SIG-M5 (cell line): Measurements from ENCODE around the gene SIGLEC9.

ENCODE experiments used
- DNase-seq: peaks from one replicate; lab custom pipeline; 2025; lab: John Stamatoyannopoulos, UW

SIGLEC9 gene

GRCh38 chr19:51097166-51097738, 27.5 kb upstream of the SIGLEC9 start:
- no peak for DNase-seq

DNA sequence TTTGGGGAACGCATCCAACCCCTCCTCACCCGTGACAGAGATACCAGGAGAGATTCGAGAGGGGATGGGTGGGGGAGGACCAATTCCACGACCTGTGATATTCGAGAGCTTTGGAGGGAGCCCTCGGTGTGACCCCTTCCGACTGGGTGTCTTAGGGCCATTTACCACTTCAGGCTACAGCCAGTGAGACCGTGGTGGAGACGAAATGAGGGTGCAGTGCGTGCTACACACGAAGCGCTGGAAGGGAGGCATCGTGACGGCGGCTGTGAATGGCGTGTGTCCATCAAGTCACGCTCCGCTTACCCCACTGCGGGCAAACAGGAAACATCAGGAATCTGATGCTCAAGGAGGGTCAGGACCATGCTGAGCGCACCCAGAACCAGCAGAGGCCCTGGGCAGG, 26.9 kb upstream of the SIGLEC9 start:
- no peak for DNase-seq

DNA sequence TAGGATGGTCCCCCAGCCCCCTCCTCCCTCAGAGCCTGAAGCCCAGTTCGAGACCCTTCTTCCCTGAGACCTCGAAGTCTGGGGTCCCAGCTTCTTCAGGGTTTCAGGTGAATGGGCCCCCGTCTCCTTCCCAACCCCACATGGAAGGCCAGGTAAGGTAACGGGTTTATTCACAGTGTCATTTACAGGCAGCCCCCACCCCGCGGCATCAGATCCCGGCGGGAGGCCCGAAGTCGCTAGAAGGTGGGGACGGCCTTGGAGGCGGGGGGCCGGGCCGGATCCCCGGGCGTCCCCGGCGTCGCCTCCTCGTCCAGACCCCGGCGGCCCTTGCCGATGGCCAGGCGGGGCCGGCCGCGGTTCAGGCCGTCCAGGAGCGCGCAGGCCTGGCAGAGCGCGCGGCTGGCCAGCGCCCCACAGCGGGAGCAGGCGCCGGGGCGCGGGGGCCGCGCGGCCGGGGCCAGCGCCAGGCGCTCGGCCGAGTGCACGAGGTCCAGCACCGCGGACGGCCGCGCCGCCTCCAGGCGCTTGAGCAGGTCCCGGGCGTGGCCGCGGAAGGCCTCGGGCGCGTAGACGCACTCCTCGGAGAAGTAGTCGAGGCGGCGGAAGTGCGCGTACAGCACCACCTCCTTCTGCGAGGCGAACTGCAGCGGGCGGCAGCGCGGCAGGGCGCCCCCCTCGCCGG, 26.2 kb upstream of the SIGLEC9 start:
- DNase-seq: no peak

- DNase-seq: no peak
Measured at GRCh38 chr19:51099047-51099382, 25.7 kb upstream of the SIGLEC9 start.

DNA sequence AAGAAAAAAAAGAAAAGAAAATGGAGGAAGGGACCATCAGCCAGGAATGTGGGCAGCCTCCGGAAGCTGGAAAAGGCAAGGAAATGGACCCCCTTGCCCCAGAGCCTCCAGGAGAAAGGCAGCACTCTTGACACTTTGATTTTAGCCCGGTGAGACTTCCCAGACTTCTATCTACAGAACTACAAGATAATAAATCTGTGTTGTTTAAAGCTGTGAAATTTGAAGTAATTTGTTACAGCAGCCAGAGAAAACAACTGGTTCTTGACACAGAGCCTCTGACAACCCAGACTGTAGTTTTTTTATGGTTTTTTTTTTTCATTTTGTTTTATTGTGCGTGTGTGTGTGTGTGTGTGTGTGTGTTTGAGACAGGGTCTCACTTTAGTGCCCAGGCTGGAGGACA, 24.1 kb upstream of the SIGLEC9 start:
- no peak for DNase-seq

GRCh38 chr19:51101171-51101865, 23.4 kb upstream of the SIGLEC9 start:
- no peak for DNase-seq

DNA sequence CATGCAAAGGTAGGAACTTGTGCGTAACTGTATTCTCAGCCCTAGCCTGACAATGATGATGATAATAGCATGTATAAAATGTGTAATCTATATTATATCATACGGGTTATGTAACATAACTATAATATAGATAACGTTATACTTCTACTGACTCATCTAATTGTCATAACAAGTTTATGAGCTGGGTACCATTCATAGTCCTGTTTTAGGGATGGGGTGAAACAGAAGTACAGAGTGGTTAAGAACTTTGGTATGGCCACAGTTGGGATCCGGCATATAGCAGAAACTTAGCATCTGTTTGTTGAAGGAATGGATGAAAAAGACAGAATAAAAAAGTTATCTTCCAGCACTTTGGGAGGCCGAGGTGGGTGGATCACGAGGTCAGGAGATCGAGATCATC, 21.7 kb upstream of the SIGLEC9 start:
- DNase-seq: no peak

GRCh38 chr19:51103926-51104341, 20.8 kb upstream of the SIGLEC9 start:
- no peak for DNase-seq

DNA sequence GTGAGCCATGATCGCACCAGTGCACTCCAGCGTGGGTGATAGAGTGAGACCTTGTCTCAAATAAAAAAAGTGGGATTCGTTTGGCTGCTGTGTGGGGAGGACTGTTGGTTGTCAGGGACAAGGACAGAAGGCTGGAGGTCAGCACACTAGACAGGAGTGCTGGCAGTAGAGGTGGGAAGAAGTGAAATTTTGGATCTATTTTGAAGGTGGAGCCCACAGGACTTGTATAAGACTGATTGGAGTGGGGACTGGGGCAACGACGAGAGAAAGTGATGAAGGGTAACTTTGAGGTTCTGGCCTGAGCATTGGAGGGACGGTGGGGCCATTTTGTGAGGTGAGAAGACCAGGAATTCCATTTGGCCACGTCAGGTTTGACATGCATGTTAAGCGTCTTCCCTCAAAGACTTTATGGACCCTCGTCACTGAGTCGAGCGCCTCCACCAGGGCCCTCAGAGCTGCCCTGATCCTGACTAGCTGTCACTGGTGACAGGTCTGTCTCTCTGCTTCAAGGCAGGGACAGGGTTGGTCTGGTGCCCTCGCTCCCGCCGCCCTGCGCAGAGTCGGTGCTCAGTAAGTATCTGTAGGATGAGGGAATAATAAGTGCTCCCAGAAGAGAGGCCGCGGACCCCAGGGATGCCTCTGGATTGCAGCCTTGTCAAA, 17.2 kb upstream of the SIGLEC9 start:
- DNase-seq: no peak

- DNase-seq: peak; percentile 88
Measured at GRCh38 chr19:51108066-51108804, 16.5 kb upstream of the SIGLEC9 start, which contains the start of gene CTU1. Gene CTU1, minus strand, starts transcription at chr19:51108409. Its CDS starts 3,840 bp downstream, at chr19:51104569.

- no peak for DNase-seq
Measured at GRCh38 chr19:51108805-51109146, 15.9 kb upstream of the SIGLEC9 start.

- no peak for DNase-seq
Measured at GRCh38 chr19:51110666-51110971, 14.1 kb upstream of the SIGLEC9 start.

- DNase-seq: no peak
Measured at GRCh38 chr19:51111606-51112005, 13.1 kb upstream of the SIGLEC9 start.

DNA sequence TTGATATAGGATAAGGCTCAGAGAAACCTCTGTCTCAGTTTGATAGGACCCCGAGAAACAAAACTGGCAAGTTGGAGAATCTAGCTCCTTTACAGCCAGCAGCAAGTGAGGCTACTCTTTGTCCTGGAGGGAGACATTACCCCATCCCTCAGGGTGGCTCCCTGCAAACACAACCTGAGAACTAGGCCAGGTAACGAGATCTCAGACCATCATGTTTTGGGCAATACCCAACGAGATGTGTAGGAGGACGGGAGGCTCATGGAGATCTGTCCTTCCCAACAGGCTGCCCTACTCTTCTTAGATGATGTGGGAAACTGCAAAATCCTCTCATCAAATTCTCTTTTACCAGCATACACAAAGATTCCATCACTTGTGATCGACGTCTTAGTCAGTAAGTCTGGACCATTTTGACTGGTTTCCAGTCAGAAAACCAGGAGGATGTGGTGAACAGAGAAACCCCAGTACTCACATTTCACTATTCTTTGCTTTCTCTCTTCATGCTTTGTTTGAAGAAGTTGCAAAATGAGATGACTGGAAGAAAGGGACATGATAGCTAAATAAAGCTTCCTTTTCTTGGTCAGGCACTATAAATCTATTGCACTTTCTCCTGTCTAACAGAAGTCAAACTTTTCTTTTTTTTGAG, 10.5 kb upstream of the SIGLEC9 start:
- DNase-seq: no peak

DNA sequence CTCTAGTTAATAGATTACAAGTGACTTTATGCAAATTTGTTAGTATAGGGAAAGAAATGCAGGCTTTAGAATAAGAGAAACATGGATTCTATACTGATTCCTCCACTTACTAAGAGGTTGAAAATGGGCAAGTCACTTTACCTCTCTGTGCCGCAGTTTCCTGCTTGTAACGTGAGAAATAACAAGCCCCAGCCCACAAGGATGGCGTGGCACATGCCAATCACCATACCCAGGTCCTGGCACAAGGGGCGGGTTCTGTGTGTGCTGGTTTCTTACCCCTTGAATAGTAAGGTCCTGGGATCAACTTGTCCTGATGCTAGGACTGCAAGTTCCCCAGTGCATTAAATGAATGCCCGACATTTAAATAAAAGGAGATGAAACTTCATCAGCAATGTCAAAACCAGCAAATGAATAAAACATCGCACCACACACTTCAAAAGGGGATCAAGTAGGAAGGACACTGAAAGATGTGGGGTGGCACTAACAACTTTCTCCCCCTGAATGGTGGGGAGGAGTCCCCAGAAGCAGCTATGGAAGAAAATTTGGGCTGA, 7.9 kb upstream of the SIGLEC9 start:
- no peak for DNase-seq

GRCh38 chr19:51119101-51119500, 5.6 kb upstream of the SIGLEC9 start:
- DNase-seq: no peak

- no peak for DNase-seq
Measured at GRCh38 chr19:51119611-51120010, 5.1 kb upstream of the SIGLEC9 start.

DNA sequence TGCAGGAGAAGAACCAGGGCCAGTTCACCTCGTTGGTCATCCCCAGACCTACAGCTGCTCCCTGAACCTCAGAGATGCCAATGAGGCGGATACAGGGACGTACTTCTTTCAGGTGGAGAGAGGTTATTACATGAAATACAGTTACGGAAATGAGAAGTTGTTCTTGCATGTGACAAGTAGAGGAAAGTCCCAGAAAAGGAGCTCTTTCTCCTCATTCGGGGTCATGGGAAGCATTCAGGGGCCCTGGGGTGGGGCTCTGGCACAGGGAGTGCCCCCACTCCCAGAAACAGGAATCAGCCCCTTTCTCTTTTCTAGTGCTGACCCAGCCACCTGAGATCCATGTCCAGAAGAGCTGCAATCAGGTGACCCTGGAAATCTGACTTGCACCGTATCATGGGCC, 4.5 kb upstream of the SIGLEC9 start:
- no peak for DNase-seq

GRCh38 chr19:51121257-51121656, 3.4 kb upstream of the SIGLEC9 start:
- no peak for DNase-seq

DNA sequence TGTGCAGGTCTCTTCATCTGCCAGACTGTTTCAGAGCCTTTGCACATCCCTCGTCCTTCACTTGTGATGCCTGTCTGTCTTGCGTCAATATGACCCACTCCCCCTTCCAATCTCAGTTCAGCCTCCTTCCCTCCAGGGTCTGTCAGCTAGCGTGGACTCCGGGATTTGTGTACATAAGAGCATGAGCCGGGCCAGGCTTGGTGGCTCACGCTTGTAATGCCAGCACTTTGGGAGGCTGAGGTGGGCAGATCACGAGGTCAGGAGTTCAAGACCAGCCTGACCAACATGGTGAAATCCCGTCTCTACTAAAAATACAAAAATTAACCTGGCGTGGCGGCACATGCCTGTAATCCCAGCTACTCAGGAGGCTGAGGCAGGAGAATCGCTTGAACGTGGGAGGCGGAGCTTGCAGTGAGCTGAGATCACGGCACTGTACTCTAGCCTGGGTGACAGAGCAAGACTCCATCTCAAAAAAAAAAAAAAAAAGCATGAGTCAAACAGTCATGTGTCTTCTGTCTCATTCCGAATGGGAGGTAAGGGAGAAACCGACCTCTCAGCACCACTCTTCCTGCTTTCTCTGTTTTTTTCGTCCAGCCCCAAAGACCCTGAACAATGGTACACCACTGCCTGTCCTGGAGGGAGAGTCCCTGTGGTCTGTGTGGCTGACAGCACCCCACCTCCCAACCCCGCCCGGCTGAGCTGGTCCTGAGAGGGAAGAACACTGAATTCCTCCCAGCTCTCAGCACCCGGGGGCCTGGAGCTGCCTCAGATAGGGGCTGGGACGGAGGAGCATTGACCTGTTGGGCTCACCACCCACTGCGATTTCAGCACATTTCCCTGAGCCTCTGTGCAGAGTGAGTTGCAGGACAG, 2.4 kb upstream of the SIGLEC9 start:
- no peak for DNase-seq

- no peak for DNase-seq
Measured at GRCh38 chr19:51123381-51123800, 1.3 kb upstream of the SIGLEC9 start.
